Astrocyte of the spinal cord (primary cell): Measurements from ENCODE around the gene FAM131B.

Experiments
- DNase-seq: peaks from one replicate; pipeline ENCODE4 v3.0.0; 2011; ENCODE audit warnings: low read depth, low spot score
- H3K4me3 ChIP-seq: 2 replicates; pipeline ENCODE4 v1.5.1; 2011; ENCODE audit warnings: low read depth, mild to moderate bottlenecking, low read length, moderate library complexity
- CTCF ChIP-seq: IDR thresholded peaks from 2 replicates; pipeline ENCODE4 v1.5.1; 2012; ENCODE audit warnings: low read depth, mild to moderate bottlenecking, low read length, inconsistent platforms
- in situ Hi-C: cut with HindIII; loops from 2 replicates; pipeline ENCODE4 v1.10.0; 2017; ENCODE audit warnings: low sequenced_read_pairs

FAM131B gene

DNA sequence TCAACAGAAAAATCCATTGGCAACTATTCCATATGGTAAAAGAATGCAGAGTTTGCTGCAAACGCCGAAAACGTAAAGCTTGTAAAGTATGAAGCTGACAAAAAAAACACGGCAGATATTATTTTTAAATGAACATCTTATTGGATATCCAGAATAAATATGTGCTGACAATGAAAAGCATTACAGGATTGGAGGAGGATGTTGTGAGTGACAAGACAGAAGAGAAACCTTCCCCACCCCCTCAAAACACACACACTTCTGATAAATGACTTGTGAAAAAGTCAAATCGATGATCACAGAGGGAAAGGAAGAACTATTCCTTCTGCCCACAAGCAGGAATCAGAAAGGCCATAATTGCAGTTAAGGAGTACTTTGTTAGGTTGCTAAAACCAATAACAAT, 14.6 kb downstream of the FAM131B start:
- in situ Hi-C loops = no loop called here
- no peak overlapping the region for H3K4me3 ChIP-seq
- no peak for TF ChIP-seq CTCF
- no peak for DNase-seq

DNA sequence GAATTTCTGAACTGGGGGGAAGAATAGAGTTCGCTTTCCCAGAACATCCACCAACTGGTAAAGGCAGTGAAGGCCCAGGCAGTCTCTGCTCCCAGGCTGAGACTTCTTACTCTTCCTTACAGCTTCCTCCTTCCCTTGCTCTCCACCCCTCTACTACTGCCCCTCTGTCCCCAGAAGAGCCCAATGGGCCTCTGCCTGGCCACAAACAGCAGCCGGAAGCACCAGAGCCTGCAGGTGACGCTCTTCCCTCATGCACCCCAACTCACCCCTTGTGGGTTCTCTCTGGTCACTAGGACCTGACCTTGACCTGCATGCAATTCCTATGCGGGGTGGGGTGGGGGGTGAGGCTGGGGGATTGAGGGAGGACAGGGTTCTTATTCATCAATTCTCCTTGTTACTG, 16.5 kb downstream of the FAM131B start:
- TF ChIP-seq CTCF = no peak
- in situ Hi-C loops = no loop called here
- no peak for DNase-seq
- no peak overlapping the region for H3K4me3 ChIP-seq

GRCh38 chr7:143345428-143345900, 17.0 kb downstream of the FAM131B start:
- H3K4me3 ChIP-seq = peak overlapping the region; percentile 6
- TF ChIP-seq CTCF = peak; percentile 60
- peak; percentile 28 for DNase-seq
- in situ Hi-C loops = no loop called here

DNA sequence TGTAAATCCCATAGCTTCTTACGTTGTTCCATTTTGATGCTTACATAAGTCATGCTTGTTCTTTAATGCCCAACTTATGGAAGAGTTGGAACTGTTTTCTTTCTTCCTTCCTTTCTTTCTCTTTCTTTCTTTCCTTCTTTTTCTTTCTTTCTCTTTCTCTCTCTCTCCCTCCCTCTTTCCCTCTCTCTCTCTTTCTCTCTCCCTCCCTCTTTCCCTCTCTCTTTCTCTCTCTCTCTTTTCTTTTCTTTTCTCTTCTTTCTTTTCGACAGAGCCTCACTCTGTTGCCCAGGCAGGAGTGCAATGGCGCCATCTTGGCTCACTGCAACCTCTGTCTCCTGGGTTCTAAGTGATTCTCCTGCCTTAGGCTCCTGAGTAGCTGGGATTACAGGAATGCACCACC, 18.9 kb downstream of the FAM131B start:
- no peak overlapping the region for H3K4me3 ChIP-seq
- in situ Hi-C loops = no loop called here
- no peak for DNase-seq
- no peak for TF ChIP-seq CTCF

- TF ChIP-seq CTCF = no peak
- H3K4me3 ChIP-seq = no peak overlapping the region
- in situ Hi-C loops = no loop called here
- DNase-seq = no peak
Observed at GRCh38 chr7:143341842-143342241, 20.7 kb downstream of the FAM131B start.

GRCh38 chr7:143337216-143337615, 25.3 kb downstream of the FAM131B start:
- no peak overlapping the region for H3K4me3 ChIP-seq
- in situ Hi-C loops = no loop called here
- DNase-seq = no peak
- TF ChIP-seq CTCF = no peak

DNA sequence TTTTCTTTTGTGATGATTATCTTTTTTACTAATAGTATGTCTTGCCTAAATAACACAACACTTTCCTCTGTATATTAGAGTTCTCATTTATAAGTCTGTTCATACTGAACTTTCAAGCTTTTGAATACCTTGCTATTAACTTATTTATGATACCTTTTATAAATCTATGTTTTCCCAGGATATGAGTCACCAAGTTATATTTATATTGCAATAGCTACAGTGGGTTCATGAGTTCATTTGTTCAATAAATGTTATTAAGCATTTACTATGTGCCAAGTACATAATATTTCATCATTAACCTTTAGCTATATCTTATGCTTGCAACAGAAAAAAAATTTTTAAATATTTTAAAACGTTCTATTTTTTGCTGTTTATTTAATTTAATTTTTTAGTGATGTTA, 28.3 kb downstream of the FAM131B start:
- no peak for DNase-seq
- TF ChIP-seq CTCF = no peak
- in situ Hi-C loops = no loop called here
- H3K4me3 ChIP-seq = no peak overlapping the region
